Activated gamma-delta T cell treated with anti-CD3 and anti-CD28 coated beads, Interleukin-2, amount 50 U/mL, for 16 hours (primary cell): Measurements from ENCODE around the gene A1BG.
"Not testable (repeated sequence)": the region's sequence is repeated elsewhere in the genome, so short reads cannot be mapped to it uniquely, and the experiment has no call there.

Experiments used
- DNase-seq: peaks from one replicate; pipeline ENCODE4 v3.0.0-alpha.2; 2020; ENCODE audit warnings: low read depth

The A1BG gene

GRCh38 chr19:58361900-58362271 lies 8.6 kb upstream of the A1BG start:
- DNase-seq, result peak; percentile 31

DNA sequence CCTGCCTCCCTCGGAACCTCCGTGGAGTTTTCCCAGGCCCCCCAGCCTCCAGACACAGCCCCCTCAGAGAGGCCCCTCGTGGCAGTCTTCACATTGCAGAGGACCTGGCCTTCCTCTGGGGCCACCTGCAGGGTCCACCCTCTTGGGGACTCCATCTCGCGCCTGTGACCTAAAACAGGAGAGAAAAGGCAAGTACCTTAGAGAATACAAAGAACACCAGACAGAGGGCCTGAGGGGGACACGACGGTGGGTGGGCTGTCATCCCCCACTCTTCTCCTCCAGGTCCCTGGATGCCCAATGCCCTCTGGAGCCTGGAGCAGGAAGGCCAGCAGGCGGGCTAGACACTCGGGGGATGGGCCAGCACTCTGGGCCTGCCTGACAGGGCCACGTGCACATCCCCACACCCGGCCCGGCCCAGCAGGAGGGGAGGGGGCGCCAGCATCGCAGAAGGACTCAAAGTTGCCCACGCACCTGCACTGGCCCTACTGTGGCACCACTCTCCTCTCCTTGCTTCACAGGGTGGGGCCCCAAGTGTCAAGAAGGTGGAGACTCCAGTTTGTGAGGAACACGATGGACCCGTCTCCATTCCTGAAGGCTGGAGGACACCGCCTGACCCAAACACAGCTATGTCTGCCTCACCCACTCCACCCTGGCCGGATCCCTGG lies 4.3 kb upstream of the A1BG start:
- DNase-seq, result no peak

DNA sequence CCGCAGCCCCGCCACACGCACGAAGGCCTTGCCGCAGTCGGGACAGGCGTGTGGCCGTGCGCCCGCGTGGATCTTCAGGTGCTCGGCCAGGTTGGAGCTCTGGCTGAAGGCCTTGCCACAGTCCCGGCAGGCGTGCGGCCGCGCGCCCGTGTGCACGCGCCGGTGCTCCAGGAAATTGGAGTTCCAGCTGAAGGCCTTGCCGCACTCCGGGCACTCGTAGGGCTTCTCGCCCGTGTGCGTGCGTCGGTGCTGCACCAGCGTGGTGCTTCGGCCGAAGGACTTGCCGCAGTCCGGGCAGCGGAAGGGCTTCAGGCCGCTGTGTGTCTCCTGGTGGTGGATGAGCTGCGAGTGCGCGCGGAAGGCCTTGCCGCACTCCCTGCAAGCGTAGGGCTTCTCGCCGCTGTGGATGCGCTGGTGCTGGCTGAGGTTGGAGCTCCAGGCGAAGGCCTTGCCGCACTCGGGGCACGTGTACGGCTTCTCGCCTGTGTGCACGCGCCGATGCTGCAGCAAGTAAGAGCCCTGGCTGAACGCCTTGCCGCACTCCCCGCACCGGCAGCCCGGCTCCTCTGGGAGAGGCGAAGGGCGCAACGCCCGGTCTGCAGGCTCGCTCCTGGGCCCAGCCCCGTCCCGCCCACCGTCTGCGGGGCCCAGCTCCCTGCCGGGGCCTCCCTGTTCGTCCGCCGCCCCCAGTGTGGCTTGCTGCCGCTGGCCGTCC lies 3.6 kb upstream of the A1BG start:
- no peak for DNase-seq

GRCh38 chr19:58355908-58356765 lies 2.8 kb upstream of the A1BG start:
- no peak for DNase-seq

GRCh38 chr19:58355215-58355796 lies 2.0 kb upstream of the A1BG start:
- DNase-seq, result no peak

- no peak for DNase-seq
Measured at GRCh38 chr19:58354478-58355030, 1.3 kb upstream of the A1BG start.

DNA sequence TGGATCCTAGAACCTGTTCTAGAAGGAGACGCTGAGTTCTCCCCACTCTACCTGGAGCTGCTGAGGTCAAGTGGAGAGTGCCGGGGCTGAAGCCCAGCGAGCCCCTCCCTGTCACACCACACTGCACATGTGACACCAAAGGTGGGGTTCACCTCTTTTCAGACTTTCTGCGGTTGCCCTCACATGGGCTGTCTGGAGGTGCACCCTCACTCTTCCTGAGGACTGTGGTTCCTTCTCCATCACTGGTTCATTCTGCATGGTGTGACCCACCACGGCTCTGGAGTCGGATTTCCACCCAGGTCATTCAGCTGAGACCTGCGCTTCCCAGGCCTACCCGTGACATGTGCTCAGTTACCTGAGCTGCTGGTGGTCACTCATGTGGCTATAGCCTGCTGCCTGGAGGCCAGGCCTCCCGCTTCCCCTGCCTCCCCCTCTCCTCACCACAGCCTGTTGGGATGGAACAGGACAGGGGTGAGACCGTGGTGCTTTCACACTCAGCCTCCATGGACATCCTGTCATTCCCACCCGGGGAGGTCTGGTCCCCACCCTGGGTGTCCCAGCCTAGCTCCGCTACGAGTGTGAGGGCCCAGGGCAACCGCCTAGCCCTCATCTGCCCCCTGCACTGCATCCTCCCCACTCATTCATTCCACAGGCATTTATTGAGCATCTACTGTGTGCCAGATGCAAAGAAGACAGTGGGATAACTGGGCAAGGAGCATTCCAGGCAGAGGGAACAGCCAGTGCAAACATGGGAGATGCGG lies 605 bp upstream of the A1BG start:
- no peak for DNase-seq

DNA sequence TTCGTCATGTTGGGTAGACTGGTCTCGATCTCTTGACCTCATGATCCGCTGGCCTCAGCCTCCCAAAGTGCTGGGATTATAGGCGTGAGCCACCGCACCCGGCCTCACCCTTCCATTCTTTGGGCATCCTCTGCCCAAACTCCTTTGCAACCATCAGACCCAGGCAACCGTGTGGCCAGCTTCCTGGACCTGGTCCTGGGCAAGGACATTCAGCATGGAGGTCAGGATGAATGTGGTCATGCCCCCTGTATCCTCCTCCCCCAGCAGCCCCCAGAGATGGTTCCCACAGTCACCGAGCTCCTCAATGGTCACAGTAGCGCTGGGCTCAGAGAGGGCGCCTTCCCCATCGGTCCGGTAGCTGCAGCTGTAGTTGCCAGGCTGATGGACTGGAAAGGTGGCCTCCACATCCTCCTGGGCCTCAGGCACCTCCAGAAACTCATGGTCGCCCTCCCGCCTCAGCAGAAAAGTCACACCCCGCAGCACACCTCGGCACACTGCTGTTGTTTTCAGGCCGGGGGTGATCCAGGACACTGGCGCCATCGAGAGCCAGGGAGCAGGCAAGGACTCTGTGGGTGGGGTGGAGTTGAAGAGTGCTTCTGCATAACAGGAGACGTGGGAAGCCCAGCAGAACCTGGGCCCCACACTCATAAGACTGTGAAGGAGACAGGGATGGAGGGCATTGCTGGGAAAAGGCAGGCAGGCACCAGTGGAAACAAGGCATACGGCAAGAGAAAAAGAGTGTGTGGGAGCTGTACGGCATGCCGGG lies 1.1 kb downstream of the A1BG start:
- no peak for DNase-seq

- no peak for DNase-seq
Measured at GRCh38 chr19:58351558-58351878, 1.8 kb downstream of the A1BG start.

DNA sequence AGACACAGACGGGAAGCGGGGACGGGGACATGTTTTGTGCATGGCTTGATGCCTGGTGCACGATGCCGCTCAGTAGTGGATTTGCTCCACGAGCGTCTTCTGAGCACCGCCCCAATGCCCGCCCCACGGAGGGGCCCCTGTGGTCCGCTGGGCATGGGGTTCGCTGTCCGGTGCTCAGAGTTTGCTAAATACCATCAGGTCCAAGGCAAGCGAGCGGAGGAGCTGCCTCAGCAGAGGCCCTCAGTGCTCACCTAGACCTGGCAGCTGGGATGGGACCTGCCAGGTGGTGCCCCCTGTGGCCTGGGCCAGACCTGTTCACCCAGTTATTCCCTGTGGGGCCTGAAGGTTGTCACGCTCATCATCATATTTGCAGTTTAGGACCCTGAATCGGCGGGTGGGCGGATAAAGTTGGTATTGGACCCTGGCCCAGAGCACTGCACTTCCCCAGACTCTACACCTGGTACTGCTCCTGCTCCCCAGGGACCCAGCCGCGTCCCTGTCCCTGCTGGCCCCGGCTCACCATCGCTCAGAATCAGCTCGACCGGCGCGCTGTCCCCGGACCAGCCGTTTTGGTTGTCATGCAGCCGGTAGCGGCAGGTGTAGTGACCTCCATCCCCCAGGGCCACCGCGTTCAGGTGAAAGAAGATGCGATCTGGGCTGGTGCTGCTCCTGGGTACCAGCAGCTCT lies 2.3 kb downstream of the A1BG start:
- DNase-seq, result no peak

DNA sequence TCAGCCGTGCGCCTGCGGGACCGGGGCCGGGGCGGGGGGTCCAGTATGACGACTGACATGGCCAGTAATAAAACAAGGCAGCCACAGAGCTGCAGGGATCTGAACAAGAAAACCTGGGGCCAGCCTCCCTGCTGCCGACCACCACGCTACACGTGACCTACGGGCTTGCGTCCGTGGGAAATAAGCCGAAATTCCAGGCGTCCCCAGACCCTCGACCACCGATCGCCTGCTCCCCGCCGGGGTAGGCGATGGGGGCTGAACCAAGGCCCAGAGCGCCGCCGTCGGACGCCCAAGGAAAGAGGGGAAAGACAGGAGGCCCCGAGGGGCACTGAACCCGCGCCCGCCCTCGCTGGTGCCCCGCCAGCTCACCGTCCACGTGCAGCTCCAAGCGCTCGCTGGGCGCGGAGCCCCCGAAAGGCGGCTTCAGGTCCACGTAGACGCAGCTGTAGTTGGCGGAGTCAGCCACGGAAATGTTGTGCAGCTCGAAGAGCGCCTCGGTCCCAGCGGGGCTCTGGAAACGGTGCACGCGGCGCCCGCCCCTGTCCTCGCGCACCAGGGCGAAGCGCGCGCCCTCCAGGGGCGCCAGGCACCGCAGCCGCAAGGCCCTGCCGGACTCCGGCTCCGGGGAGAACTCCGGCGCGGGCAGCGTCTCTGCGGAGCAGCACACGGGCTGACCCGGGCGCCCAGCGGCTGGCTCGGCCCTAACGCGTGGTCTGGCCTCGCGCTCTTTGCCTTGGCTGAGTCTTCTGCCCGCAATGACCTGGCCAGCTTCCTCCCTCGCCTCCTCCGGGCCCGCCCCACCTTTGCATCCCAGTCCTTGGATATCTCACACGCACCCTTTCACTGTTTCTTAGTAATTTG lies 3.1 kb downstream of the A1BG start:
- no peak for DNase-seq

GRCh38 chr19:58349590-58349989 lies 3.7 kb downstream of the A1BG start:
- DNase-seq, result no peak

DNA sequence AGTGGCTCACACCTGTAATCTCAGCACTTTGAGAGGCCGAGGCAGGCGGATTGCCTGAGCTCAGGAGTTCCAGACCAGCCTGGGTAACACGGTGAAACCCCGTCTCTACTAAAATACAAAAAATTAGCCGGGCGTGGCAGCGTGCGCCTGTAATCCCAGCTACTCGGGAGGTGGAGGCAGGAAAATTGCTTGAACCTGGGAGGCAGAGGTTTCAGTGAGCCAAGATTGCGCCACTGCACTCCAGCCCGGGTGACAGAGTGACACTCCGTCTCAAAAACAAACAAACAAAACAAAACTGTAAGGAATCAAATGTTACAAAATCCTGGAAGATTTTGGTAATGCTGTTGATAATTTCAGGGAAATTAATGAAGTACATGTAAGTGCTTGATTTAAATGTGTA lies 5.2 kb downstream of the A1BG start:
- DNase-seq, result not testable (repeated sequence)

- DNase-seq, result peak; percentile 52
Measured at GRCh38 chr19:58346961-58347929, 6.0 kb downstream of the A1BG start.

DNA sequence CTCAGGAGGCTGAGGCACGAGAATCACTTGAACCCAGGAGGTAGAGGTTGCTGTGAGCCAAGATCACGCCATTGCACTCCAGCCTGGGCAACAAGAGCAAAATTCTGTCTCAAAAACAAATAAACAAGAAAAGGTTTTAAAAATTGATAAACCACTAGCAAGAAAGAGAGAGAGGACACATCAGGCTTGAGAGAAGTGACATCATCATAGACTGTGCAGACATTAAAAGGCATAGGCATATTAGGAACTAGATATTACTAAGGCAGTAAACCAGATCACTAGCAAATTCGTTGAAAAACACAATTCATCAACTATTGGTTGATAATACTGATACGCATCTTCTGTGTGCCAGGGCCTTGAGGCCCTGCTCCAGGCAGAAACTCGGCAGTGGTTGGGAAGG lies 7.7 kb downstream of the A1BG start:
- DNase-seq, result no peak

DNA sequence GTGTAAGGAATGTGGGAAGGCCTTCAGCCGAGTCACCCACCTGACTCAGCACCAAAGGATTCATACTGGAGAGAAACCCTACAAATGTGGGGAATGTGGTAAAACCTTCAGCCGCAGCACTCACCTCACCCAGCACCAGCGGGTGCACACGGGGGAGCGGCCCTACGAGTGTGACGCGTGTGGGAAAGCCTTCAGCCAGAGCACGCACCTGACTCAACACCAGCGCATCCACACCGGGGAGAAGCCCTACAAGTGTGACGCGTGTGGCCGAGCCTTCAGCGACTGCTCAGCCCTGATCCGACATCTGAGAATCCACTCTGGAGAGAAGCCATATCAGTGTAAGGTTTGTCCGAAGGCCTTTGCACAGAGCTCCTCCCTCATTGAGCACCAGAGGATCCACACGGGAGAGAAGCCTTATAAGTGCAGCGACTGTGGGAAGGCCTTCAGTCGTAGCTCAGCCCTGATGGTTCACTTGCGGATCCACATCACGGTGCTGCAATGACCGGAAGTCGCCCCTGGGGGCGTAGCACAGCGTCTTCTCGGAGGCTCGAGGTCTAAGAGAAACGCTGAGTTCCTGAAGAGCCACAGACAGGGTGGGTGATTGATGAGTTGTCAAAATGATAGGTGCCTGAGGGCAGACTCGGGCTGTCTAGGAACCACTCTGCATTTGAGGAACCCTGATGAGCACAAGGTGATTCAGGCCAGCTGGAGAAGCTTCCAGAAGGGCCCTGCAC lies 14.3 kb downstream of the A1BG start:
- DNase-seq, result no peak

- no peak for DNase-seq
Measured at GRCh38 chr19:58338336-58338735, 15.0 kb downstream of the A1BG start.
